GM19452 (cell line): ENCODE results near the gene TVP23B.
"Not testable (repeated sequence)": the region's sequence is repeated elsewhere in the genome, so short reads cannot be mapped to it uniquely, and the experiment has no call there.

Experiments
- ATAC-seq: cut with Tn5 transposase; IDR thresholded peaks from one replicate; pipeline ENCODE4 v1.9.1; 2021; ENCODE audit not compliant: unreplicated experiment

Gene TVP23B

DNA sequence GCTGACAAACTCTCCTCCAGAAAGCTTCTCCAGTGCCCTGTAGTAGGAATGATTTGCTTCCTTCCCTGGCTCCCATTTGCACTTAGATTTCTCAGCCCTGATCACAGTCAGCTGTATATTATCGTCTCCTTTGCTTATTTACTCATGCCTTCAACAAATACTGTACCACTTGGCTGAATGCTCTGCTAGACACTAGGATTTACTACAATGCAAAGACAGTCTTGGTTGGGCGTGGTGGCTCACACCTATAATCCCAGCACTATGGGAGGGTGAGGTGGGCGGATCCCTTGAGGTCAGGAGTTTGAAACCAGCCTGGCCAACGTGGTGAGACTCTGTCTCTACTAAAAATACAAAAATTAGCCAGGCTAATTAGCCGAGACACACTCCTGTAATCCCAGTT is 5.9 kb downstream of the TVP23B start:
- ATAC-seq: not testable (repeated sequence)

DNA sequence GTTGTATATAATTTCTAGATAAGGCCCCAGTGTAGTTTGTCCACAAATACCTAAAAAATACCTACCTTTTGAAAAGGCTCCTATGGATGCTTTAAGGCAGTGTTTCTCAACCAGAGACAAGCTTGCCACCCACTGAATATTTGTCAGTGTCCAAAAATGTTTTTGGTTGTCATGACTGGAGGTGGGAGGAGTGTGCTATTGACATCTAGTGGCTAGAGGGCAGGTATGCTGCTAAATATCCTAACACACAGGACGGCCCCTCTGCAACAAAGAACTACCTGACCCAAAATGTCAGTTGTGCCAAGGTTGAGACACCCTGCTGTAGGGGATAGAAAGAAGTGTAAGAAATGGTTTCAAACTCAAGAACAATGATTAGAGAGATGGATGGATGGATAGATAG is 10.4 kb downstream of the TVP23B start:
- not testable (repeated sequence) for ATAC-seq

DNA sequence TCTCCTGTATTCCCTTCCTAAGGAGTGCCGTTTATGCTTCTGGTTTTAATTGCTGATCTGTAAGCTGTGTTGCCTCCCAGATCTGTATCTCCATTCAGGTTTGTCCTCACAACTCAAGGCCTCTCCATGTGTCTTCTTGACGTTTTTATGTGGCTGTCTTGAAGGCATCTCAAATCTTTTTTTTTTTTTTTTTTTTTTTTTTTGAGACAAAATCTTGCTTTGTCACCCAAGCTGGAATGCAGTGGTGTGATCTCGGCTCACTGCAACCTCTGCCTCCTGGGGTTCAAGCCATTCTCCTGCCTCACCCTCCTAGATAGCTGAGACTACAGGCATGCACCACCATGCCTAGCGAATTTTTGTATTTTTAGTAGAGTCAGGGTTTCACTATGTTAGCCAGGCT is 13.9 kb downstream of the TVP23B start:
- ATAC-seq: not testable (repeated sequence)

DNA sequence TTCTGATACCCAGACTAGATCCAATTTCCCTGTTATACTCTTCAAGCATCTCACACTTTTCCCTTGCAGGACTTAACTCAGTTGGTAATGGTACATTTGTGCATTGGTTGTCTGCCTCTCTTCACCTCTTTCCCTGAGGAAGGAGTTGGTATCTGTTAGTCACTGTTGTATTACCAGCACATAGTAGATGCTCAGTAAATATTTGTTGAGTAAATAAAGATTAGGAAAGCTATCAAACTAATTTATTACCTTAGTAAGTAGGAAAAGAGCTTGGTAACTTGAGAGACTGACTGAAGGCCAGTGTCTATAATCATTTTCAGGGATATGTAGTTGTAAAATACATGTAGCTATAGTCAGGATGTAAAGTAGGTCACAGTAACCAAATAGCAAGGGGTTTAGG is 15.9 kb downstream of the TVP23B start:
- not testable (repeated sequence) for ATAC-seq

DNA sequence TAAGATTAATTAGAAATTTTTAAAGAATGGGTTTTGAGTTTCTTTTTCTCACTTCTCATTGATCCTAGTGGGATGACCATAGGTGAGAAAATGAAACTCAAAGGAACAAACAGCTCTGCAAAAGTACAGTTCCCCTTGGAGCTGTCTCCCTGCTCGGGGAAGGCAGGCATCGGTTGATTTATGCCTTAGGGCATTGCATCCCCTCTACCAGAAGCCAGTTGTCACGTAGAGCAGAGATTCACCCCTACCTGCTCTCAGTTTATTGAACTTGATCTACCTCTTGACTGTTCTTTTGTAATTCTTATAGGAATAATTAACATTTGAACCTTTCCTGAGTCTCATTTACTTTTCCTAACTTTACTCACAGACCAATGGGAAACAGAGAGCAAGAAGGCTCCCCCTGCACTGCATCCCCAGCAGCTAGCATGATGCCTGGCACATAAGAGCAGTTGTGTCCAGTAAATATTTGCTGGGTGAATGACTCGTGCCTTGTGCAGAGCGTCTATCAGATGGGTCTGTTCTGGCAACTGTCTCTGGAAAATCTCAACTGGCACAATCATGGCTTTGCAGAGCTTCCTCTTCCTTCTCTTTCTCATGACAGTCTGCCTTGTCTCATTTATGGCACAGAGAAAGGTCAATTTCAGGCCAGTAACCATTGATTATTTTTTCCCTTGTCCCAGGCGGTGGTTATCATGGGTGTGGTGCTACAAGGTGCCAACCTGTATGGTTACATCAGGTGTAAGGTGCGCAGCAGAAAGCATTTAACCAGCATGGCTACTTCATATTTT is 22.7 kb downstream of the TVP23B start:
- ATAC-seq: not testable (repeated sequence)

DNA sequence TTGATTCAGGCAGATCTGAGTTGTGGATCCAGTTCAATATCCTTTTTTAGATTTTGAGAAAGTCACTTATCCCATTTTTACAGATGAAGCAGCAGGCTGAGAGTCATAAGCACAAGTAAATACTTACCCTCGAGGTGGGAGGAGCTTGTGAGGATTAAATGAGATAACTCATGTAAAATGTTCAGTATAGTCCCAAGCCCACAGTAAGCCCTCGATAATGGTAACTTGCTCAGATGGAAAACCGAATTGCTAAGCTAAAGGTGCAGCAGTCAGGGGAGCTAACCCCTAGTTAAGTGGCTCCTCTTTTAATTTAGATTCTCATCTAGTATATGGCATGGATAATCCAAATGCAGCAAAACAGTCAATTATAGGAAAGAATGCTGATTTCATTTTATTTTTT is 34.9 kb downstream of the TVP23B start:
- not testable (repeated sequence) for ATAC-seq

DNA sequence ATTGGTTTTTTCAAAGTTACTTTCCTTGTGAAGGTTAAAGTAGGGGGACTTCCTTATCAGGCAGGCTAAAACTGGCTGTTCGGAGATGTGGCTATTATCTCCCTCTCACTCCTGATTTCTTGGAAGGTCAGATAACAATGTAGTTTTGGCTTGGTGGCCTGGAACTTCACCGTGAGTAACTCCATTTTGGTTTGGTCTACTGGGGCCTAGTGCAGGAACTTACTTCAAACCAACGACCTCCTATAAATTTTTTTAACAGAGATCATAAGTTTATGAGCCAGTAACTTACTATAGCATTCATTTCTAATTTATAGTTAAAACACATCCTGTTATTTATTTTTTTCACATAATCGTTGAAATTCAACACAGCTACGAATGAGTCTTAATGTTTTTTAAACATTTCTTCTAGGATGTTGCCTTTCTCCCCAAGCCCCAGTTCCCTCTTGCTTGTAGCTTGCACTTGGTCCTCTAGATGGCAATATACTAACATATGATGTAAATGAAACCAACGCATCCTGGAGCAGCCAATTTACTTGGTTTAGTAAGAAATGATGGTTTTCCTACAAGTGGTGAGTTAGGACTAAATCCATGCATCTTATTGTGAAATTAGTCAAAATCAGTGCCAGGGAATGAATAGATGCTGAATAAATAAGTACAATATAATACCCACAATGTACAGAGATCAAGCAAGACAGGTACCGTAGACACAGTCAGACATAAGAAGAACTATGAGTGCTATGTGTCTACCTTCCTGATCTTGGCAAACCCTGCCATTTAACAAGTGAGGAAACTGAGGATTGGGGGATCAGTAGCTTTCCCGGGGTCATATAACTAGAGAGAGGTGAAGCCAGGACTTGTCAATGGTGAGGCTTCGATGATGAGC is 35.7 kb downstream of the TVP23B start:
- not testable (repeated sequence) for ATAC-seq

DNA sequence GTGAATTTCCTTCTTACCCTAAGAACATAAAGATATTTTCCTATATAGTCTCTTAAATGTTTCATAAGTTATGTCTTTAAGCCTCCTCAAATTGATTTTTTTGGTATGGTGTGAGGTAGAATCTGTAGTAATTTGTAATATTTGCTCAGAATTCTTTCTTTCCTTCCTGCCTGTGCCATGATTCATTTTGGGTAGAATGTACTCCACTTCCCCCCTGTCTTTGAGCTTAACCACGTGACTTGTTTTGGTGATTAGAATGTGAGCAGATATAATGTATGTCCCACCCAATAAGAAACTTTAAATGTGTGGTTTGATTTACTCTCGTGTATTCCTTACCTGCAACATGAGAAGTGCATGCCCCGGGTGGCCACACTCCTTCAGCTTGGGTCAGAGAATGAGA is 40.4 kb downstream of the TVP23B start:
- ATAC-seq: not testable (repeated sequence)

DNA sequence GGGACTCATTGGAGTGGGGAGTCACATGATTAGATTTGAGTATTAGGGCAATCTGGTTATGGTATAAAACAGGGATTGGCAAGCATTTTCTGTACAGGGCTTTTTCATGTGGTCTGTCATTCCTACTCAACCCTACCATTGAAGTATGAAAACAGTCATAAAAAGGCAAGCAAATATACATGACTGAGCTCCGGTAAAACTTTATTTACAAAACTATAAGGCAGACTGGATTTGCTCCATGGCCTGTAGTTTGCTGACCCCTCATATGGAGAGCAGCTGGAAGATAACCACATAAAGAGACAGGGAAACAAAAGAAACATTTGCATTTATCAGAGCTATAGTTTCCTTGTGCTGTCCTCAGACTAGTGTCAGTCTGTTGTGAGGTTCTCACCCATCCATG is 46.6 kb downstream of the TVP23B start:
- ATAC-seq: not testable (repeated sequence)

DNA sequence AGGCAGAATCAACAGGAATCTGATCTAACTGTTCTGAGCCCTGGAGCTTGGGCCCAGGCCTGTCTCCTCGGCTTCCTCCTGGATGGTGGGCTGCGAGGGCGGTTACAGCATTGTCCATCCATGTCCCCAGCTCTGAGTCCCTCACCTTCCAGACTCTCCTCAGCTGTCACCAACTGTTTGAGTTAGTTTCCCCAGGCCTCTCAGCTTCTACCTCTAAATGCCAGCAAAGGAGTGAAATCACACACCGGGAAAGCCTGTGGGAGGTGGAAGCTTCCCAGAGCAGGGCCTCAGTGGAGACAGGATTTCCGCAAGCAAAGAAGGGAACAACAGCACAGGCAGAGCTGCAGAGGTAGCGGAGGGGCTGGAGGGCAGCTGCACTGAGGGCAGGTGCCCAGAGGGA is 67.5 kb downstream of the TVP23B start:
- ATAC-seq: no peak

DNA sequence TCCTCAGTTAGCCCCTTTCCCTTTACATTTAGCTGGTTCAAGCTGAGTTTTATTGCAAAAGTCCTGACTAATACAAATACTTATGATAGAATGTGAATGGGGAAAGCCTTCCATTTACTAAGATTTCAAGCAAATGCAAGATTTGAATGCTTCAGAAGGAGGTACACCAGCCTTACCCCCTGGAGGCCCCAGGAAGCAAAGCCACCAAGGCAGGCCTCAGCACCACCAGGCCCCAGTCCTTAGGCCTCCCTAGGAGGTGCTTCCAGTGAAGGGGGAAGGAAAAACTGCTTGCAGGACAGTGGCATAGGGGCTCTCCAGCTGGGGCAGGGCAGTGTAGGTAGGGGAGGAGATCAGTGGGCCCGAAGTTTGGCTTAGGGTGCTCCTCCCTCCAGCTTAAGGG is 69.7 kb downstream of the TVP23B start:
- no peak for ATAC-seq

DNA sequence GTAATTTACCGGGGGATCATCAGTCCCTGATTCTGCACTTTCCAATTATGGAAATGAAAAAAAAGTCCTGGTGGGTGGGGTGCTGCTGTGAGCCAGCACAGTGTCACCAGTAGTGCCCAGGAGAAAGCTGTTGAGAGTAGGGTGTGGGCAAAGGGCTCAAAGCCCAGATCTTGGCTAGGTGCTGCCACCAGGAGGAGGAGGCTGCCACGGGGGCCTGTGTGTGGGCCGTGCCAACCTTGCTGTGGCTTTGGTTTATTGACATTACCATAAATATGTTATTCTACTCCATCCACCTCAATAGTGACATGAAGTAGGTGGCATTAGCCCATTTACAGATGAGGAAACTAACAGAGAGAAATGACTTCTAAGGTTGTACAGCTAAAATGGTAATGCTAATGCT is 70.2 kb downstream of the TVP23B start:
- no peak for ATAC-seq

DNA sequence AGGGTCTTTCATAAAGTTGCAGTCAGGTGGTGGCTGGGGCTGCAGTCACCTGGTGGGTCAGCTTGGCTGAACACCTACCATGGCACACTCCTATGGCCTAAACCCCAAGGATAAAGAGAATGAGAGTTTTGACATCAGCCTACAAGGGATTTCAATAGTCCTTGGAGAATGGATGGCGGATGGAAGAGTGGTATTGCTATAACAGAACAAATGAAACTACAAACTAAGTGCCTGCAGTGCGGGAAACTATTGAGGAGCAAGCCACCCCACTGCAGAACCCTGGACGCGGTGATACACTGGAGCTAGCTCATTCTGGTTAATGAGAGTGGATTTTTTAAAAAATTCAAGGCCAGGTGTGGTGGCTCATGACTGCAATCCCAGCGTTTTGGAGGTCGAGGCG is 74.0 kb downstream of the TVP23B start:
- ATAC-seq: no peak

DNA sequence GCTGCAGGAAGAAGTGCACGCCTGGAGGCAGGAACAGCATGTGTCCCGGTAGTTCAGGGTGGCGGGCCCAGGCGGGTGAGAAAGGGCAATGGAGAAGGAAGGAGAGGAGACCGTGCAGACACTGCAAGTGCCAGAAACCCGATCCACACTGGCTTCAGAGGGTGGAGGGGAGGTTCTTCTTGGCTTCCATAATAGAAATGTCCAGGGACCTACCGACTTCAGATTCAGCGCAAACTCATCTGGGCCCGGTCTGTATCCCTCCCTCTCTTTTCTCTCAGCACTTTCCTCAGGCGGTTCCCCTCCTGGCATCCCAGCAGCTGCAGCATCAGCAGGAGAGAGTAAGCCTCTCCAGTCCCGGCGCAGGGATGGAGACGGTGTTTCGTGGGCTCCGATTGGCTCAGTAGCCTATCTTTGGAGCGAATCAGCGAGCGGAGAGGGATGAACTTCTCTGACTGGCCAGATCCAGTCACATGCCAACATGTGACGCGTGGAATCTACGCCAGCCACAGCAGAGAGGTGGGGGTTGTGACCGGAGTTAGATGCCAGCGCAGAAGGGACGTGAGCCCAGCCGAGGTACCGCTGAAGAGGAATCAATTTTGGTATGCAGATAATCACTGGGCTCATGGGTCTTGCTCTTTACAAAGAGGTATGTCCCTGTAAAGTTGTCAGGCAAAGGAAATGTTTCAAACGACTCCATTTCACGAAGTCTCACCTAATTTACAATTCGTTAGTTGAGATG is 75.0 kb downstream of the TVP23B start:
- ATAC-seq: peak; percentile 62
